Activated effector memory CD4-positive, alpha-beta T cell treated with Interleukin-2 at 50 U/mL for 16 hours (primary cell): ENCODE data around the gene ZKSCAN7.
A peak's percentile ranks its signal among the peaks of the same experiment; 100 is the strongest.
"Not testable (repeated sequence)": the region's sequence is repeated elsewhere in the genome, so short reads cannot be mapped to it uniquely, and the experiment has no call there.

Experiments used
- DNase-seq: peaks from one replicate; pipeline ENCODE4 v3.0.0-alpha.2; 2020

The ZKSCAN7 gene

GRCh38 chr3:44554626-44555592, at the start of gene ZKSCAN7:
Gene ZKSCAN7 (plus strand): TSS chr3:44555193. CDS start chr3:44557048, 1,855 bp downstream.
- DNase-seq = peak; percentile 27

- no peak for DNase-seq
Observed at GRCh38 chr3:44506556-44506955, 48.4 kb upstream of the ZKSCAN7 start.

- no peak for DNase-seq
Observed at GRCh38 chr3:44506961-44507360, 48.0 kb upstream of the ZKSCAN7 start.

GRCh38 chr3:44509393-44509921, 45.5 kb upstream of the ZKSCAN7 start:
- DNase-seq = no peak

GRCh38 chr3:44510000-44510368, 45.0 kb upstream of the ZKSCAN7 start:
- no peak for DNase-seq

GRCh38 chr3:44511238-44511566, 43.8 kb upstream of the ZKSCAN7 start:
- no peak for DNase-seq

- DNase-seq = no peak
Observed at GRCh38 chr3:44513513-44513912, 41.5 kb upstream of the ZKSCAN7 start.

- DNase-seq = no peak
Observed at GRCh38 chr3:44516230-44516629, 38.8 kb upstream of the ZKSCAN7 start.

- DNase-seq = no peak
Observed at GRCh38 chr3:44518782-44519156, 36.2 kb upstream of the ZKSCAN7 start.

GRCh38 chr3:44521721-44522120, 33.3 kb upstream of the ZKSCAN7 start:
- DNase-seq = no peak

GRCh38 chr3:44522494-44522933, 32.5 kb upstream of the ZKSCAN7 start:
- DNase-seq = no peak

- DNase-seq = no peak
Observed at GRCh38 chr3:44525060-44525459, 29.9 kb upstream of the ZKSCAN7 start.

- DNase-seq = no peak
Observed at GRCh38 chr3:44529927-44530326, 25.1 kb upstream of the ZKSCAN7 start.

- DNase-seq = no peak
Observed at GRCh38 chr3:44530911-44531310, 24.1 kb upstream of the ZKSCAN7 start.

GRCh38 chr3:44534659-44535058, 20.3 kb upstream of the ZKSCAN7 start:
- DNase-seq = not testable (repeated sequence)

- DNase-seq = no peak
Observed at GRCh38 chr3:44535364-44535763, 19.6 kb upstream of the ZKSCAN7 start.

GRCh38 chr3:44544811-44545210, 10.2 kb upstream of the ZKSCAN7 start:
- not testable (repeated sequence) for DNase-seq

- no peak for DNase-seq
Observed at GRCh38 chr3:44555723-44556122, 730 bp downstream of the ZKSCAN7 start.

GRCh38 chr3:44557074-44557473, 2.1 kb downstream of the ZKSCAN7 start:
- no peak for DNase-seq

GRCh38 chr3:44561076-44561475, 6.1 kb downstream of the ZKSCAN7 start:
- no peak for DNase-seq

- DNase-seq = no peak
Observed at GRCh38 chr3:44562147-44562546, 7.2 kb downstream of the ZKSCAN7 start.

- no peak for DNase-seq
Observed at GRCh38 chr3:44568561-44568960, 13.6 kb downstream of the ZKSCAN7 start.

- DNase-seq = no peak
Observed at GRCh38 chr3:44571024-44571423, 16.0 kb downstream of the ZKSCAN7 start.

- DNase-seq = no peak
Observed at GRCh38 chr3:44576613-44577012, 21.6 kb downstream of the ZKSCAN7 start.
